Mesendoderm (in vitro differentiated cells): ENCODE data around the gene UGT2A1.

Source experiments
- DNase-seq: peaks from one replicate; pipeline ENCODE4 v3.0.0; 2013
- H2AK5ac ChIP-seq: 2 replicates; pipeline ENCODE4 v1.6.1; 2013; ENCODE audit warnings: low read length, inconsistent platforms
- H2BK120ac ChIP-seq: 2 replicates; pipeline ENCODE4 v1.6.1; 2013; ENCODE audit warnings: low read depth, mild to moderate bottlenecking, low read length, moderate library complexity, mixed read lengths
- H2BK15ac ChIP-seq: replicated peaks from 2 replicates; pipeline ENCODE4 v1.6.1; 2013; ENCODE audit warnings: low read depth, mild to moderate bottlenecking, moderate library complexity
- H2BK5ac ChIP-seq: 2 replicates; pipeline ENCODE4 v1.6.1; 2013; ENCODE audit warnings: low read length, inconsistent platforms
- H3K18ac ChIP-seq: 2 replicates; pipeline ENCODE4 v1.6.1; 2013; ENCODE audit warnings: mild to moderate bottlenecking, low read length, mixed read lengths
- H3K23ac ChIP-seq: one replicate; pipeline ENCODE4 v1.6.1; 2013; ENCODE audit warnings: low read length
- H3K27ac ChIP-seq: 2 replicates; pipeline ENCODE4 v1.5.1; 2013; ENCODE audit warnings: low read depth, mild to moderate bottlenecking, inconsistent platforms, low read length, moderate library complexity
- H3K27me3 ChIP-seq: 2 replicates; pipeline ENCODE4 v1.6.1; 2013; ENCODE audit warnings: low read length, control low read depth, mild to moderate bottlenecking, inconsistent platforms; ENCODE audit not compliant: insufficient read depth, poor library complexity
- H3K36me3 ChIP-seq: 2 replicates; pipeline ENCODE4 v1.6.1; 2013; ENCODE audit warnings: low read length, inconsistent platforms; ENCODE audit not compliant: control insufficient read depth, insufficient read depth
- H3K4ac ChIP-seq: one replicate; pipeline ENCODE4 v1.6.1; 2013; ENCODE audit warnings: low read depth, mild to moderate bottlenecking, low read length, moderate library complexity
- H3K4me1 ChIP-seq: 2 replicates; pipeline ENCODE4 v1.6.1; 2013; ENCODE audit warnings: low read depth, low read length, inconsistent platforms; ENCODE audit not compliant: control insufficient read depth
- H3K4me2 ChIP-seq: 2 replicates; pipeline ENCODE4 v1.6.1; 2013; ENCODE audit warnings: low read length
- H3K4me3 ChIP-seq: 2 replicates; pipeline ENCODE4 v1.5.1; 2013; ENCODE audit warnings: mild to moderate bottlenecking, low read length
- H3K56ac ChIP-seq: one replicate; pipeline ENCODE4 v1.6.1; 2013; ENCODE audit warnings: low read length
- H3K79me1 ChIP-seq: 2 replicates; pipeline ENCODE4 v1.6.1; 2013; ENCODE audit warnings: low read length, inconsistent platforms
- H3K79me2 ChIP-seq: 2 replicates; pipeline ENCODE4 v1.6.1; 2013; ENCODE audit warnings: mild to moderate bottlenecking, low read length; ENCODE audit not compliant: control insufficient read depth, insufficient read depth
- H3K9ac ChIP-seq: 2 replicates; pipeline ENCODE4 v1.6.1; 2013; ENCODE audit warnings: low read length, inconsistent platforms
- H4K5ac ChIP-seq: one replicate; pipeline ENCODE4 v1.6.1; 2013; ENCODE audit warnings: low read length
- H4K8ac ChIP-seq: one replicate; pipeline ENCODE4 v1.6.1; 2013; ENCODE audit warnings: low read depth, mild to moderate bottlenecking, control low read depth, low read length, moderate library complexity
- WGBS: extraction: QIAGEN DNeasy Blood & Tissue Kit; methylation state at CpG from one replicate; pipeline ENCODE4 v1.1.7; 2013; ENCODE audit warnings: low lambda C conversion rate, missing lambda C conversion rate; ENCODE audit not compliant: insufficient coverage; ENCODE audit errors: extremely low coverage; 5-methylcytosine and 5-hydroxymethylcytosine counted together

Gene UGT2A1

DNA sequence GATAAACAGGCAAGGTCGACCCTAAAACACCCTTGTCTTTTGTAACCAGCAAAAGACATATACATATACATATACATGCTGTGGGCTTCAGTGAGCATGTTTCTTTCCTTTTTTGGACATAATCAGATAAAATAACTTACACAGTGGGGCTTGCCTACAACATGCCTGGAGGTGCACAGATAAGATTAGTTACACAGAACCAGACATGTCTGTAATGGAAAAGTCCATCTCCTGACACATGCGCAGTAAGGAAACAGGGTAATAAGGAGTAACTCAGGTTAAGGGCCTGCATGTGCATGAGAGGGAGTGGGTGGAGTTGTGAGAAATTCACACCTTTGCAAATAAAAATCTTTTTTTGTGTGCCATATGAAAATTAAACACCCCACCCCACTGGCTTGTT is 3.4 kb downstream of the UGT2A1 start:
- Histone ChIP-seq H3K79me1 (no peaks in the 10 kb centered on the region), H3K56ac (no peak overlapping the region), H3K9ac (no peak overlapping the region), H2AK5ac (no peak overlapping the region), H3K27me3 (no peaks in the 10 kb centered on the region), H3K36me3 (no peaks in the 10 kb centered on the region), H3K4me2 (no peak overlapping the region), H4K8ac (no peak overlapping the region), H3K18ac (no peak overlapping the region), H3K4me3 (no peak overlapping the region), H4K5ac (no peak overlapping the region), H3K23ac (no peak overlapping the region), H3K79me2 (no peaks in the 10 kb centered on the region), H2BK5ac (no peak overlapping the region), H3K4me1 (no peaks in the 10 kb centered on the region), H2BK15ac (no peak overlapping the region), H3K4ac (no peak overlapping the region), H3K27ac (no peak overlapping the region), H2BK120ac (no peak overlapping the region)
- WGBS, result no CpG with 5 or more reads among the region's 2 CpGs
- no peak for DNase-seq

DNA sequence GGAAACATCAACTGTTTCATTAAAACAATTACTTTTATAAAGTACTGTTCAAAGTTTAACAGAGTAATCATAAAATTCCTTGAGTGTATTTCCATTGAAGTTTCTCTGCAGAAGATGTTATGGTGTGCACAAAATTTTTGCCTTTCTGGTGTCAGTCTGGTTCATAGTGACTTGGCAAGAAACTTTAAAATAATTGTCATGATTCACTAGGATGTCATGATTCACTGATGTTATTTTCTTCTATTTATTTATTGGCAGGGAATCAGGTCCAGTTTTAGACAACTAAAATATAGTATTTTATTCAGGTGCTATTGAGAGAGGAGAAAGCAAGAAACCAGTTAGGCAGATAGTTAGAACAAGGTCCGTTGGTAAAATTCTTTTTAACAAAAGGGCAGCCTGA is 3.8 kb downstream of the UGT2A1 start:
- no CpG with 5 or more reads among the region's 1 CpG for WGBS
- no peaks in the 10 kb centered on the region for H3K4me1 ChIP-seq
- no peaks in the 10 kb centered on the region for H3K79me2 ChIP-seq
- no peak overlapping the region for H3K4ac ChIP-seq
- no peak overlapping the region for H2BK5ac ChIP-seq
- H2BK15ac ChIP-seq, result no peak overlapping the region
- H4K5ac ChIP-seq, result no peak overlapping the region
- H3K79me1 ChIP-seq, result no peaks in the 10 kb centered on the region
- no peak overlapping the region for H3K18ac ChIP-seq
- no peak for DNase-seq
- no peak overlapping the region for H3K27ac ChIP-seq
- H3K36me3 ChIP-seq, result no peaks in the 10 kb centered on the region
- no peak overlapping the region for H2BK120ac ChIP-seq
- no peak overlapping the region for H4K8ac ChIP-seq
- H3K27me3 ChIP-seq, result no peaks in the 10 kb centered on the region
- H3K23ac ChIP-seq, result no peak overlapping the region
- H3K4me2 ChIP-seq, result no peak overlapping the region
- no peak overlapping the region for H2AK5ac ChIP-seq
- no peak overlapping the region for H3K9ac ChIP-seq
- H3K4me3 ChIP-seq, result no peak overlapping the region
- H3K56ac ChIP-seq, result no peak overlapping the region

DNA sequence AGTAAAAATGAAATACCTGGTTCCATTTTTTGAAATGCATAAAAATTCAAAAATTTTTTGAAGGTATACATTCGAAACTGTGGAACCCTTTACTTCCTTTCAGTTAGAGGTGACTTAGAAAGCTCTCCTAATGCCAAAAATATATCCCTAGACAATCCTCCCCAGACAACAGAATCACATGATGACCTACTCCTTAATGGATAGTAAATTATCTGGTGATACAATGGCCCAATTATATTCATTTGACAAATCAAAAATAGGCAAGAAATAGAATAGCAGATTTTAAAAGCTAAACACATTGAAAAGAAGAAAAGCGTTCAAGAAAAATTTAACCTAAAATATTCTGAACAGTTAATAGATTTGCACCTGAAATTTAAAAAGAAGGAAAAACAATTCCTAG is 10.1 kb downstream of the UGT2A1 start:
- Histone ChIP-seq H3K18ac (no peak overlapping the region), H3K27ac (no peak overlapping the region), H3K79me1 (no peaks in the 10 kb centered on the region), H2BK5ac (no peak overlapping the region), H4K8ac (no peak overlapping the region), H3K23ac (no peak overlapping the region), H3K4me2 (no peak overlapping the region), H3K56ac (no peak overlapping the region), H3K4ac (no peak overlapping the region), H3K27me3 (no peaks in the 10 kb centered on the region), H3K36me3 (no peaks in the 10 kb centered on the region), H3K4me3 (no peak overlapping the region), H2BK120ac (no peak overlapping the region), H3K9ac (no peak overlapping the region), H3K4me1 (no peaks in the 10 kb centered on the region), H3K79me2 (no peaks in the 10 kb centered on the region), H2AK5ac (no peak overlapping the region), H4K5ac (no peak overlapping the region), H2BK15ac (no peak overlapping the region)
- no CpG with 5 or more reads among the region's 2 CpGs for WGBS
- no peak for DNase-seq

DNA sequence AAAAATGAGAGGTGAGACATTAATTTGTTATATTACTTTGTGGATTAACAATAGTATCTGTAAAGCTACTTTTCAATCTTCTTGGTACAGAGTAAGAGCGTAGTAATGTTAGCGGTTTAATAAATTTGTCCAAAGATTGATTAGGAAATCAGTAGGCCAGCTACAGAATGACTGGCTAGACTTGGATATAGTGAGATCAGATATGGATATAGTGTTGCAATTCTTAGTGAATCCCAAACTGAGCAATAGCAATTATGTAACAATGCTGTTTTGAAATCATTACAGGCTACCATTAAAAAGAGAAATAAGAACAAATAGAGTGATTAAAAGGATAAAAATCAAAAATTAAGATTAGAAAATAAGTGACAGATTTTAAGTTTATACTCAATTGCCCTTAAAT is 12.8 kb downstream of the UGT2A1 start:
- Histone ChIP-seq H2BK15ac (no peak overlapping the region), H4K8ac (no peak overlapping the region), H3K56ac (no peak overlapping the region), H2AK5ac (no peak overlapping the region), H3K27ac (no peak overlapping the region), H3K79me2 (no peaks in the 10 kb centered on the region), H2BK120ac (no peak overlapping the region), H3K4me2 (no peak overlapping the region), H4K5ac (no peak overlapping the region), H3K79me1 (no peaks in the 10 kb centered on the region), H3K23ac (no peak overlapping the region), H3K4ac (no peak overlapping the region), H3K18ac (no peak overlapping the region), H2BK5ac (no peak overlapping the region), H3K4me3 (no peak overlapping the region), H3K4me1 (no peaks in the 10 kb centered on the region), H3K36me3 (no peaks in the 10 kb centered on the region), H3K27me3 (no peaks in the 10 kb centered on the region), H3K9ac (no peak overlapping the region)
- no peak for DNase-seq
- WGBS, result no CpG with 5 or more reads among the region's 2 CpGs

DNA sequence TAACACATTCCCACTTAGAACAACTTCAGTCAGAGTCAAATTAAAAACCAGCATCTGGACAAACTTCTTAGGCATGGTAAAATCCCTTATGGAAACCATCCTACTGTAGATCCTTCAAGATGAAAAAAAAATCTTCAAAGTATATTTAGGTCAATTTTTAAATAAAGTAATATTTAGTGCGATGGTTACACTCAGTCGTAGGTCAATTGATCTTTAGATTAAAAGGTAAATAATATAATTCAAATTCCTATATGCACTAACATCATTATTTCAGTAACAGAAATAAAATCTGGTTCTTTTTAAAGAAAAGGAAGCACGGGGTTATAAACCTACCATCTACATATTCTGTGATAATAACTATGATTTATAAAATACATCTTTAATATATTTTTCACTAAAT is 13.5 kb downstream of the UGT2A1 start, which contains the start of gene UGT2A2:
Gene UGT2A2 (minus strand): TSS at position 101 of the 400 bp plus-strand sequence. CDS start 2 bp downstream, at position 99.
- H3K27ac ChIP-seq, result no peak within 1 kb of the TSS
- H4K8ac ChIP-seq, result no peak within 1 kb of the TSS
- DNase-seq, result no peak
- H3K9ac ChIP-seq, result no peak within 1 kb of the TSS
- WGBS, result no CpG with 5 or more reads among the region's 3 CpGs
- no peaks in the 10 kb centered on the region for H3K79me1 ChIP-seq
- H2AK5ac ChIP-seq, result no peak within 1 kb of the TSS
- no peak within 1 kb of the TSS for H2BK5ac ChIP-seq
- H2BK120ac ChIP-seq, result no peak within 1 kb of the TSS
- no peak within 1 kb of the TSS for H2BK15ac ChIP-seq
- no peaks in the 10 kb centered on the region for H3K27me3 ChIP-seq
- no peak within 1 kb of the TSS for H4K5ac ChIP-seq
- no peak within 1 kb of the TSS for H3K4me3 ChIP-seq
- no peak within 1 kb of the TSS for H3K4me2 ChIP-seq
- no peak within 1 kb of the TSS for H3K18ac ChIP-seq
- no peaks in the 10 kb centered on the region for H3K4me1 ChIP-seq
- no peaks in the 10 kb centered on the region for H3K79me2 ChIP-seq
- H3K23ac ChIP-seq, result no peak within 1 kb of the TSS
- no peak within 1 kb of the TSS for H3K4ac ChIP-seq
- no peaks in the 10 kb centered on the region for H3K36me3 ChIP-seq
- no peak within 1 kb of the TSS for H3K56ac ChIP-seq

GRCh38 chr4:69617083-69617694 is 35.9 kb downstream of the UGT2A1 start:
- Histone ChIP-seq H3K79me1 (no peaks in the 10 kb centered on the region), H3K23ac (no peak overlapping the region), H3K18ac (no peak overlapping the region), H2BK15ac (no peak overlapping the region), H3K79me2 (no peaks in the 10 kb centered on the region), H4K5ac (no peak overlapping the region), H3K4me3 (no peak overlapping the region), H3K4me2 (no peak overlapping the region), H3K4me1 (no peaks in the 10 kb centered on the region), H2BK5ac (no peak overlapping the region), H3K27me3 (no peaks in the 10 kb centered on the region), H3K4ac (no peak overlapping the region), H2BK120ac (no peak overlapping the region), H2AK5ac (no peak overlapping the region), H3K56ac (no peak overlapping the region), H3K27ac (no peak overlapping the region), H4K8ac (no peak overlapping the region), H3K9ac (no peak overlapping the region), H3K36me3 (no peaks in the 10 kb centered on the region)
- WGBS, result 100% methylated on average over 2 of the region's 6 CpGs
- peak; percentile 60 for DNase-seq
